Gastroesophageal sphincter (tissue), 4 donors: ENCODE results near the gene SHTN1. TPM values are rescaled to one million over a fixed set of nuclear protein-coding genes. Genes with fewer than 3 reads are reported as not detected.

ENCODE experiments used
- ATAC-seq: fragments of 150-250 bp; one replicate; pipeline ENCODE4 v1.9.1; 2016; ENCODE audit warnings: mild to moderate bottlenecking, moderate library complexity
- H3K27ac ChIP-seq, 4 donors: fragments of 200-600 bp; sonication (generic) in 3 of 4; 1 replicate in 3 of 4; 2 replicates in 1 of 4; pipeline ENCODE4 v1.5.1; 2016 to 2019
- H3K27me3 ChIP-seq: fragments of 200-600 bp; sonication (generic); one replicate; pipeline ENCODE4 v1.5.1; 2019
- H3K36me3 ChIP-seq, 2 donors: fragments of 200-600 bp; sonication (generic); one replicate each; pipeline ENCODE4 v1.5.1; 2019; ENCODE audit warnings: control low read depth in 1 of 2
- H3K4me1 ChIP-seq, 3 donors: fragments of 200-600 bp; sonication (generic); 1 replicate in 2 of 3; 2 replicates in 1 of 3; pipeline ENCODE4 v1.5.1; 2016 to 2019; ENCODE audit warnings: control low read depth in 2 of 3
- H3K4me3 ChIP-seq, 2 donors: fragments of 200-600 bp; sonication (generic); one replicate each; pipeline ENCODE4 v1.5.1; 2019; ENCODE audit warnings: mild to moderate bottlenecking in 1 of 2, moderate library complexity in 1 of 2
- H3K9me3 ChIP-seq, 3 donors: fragments of 200-600 bp; sonication (generic); one replicate each; pipeline ENCODE4 v1.5.1; 2017 to 2019; ENCODE audit warnings: control low read depth in 2 of 3
- CTCF ChIP-seq, 4 experiments: fragments of 200-600 bp in 2 of 4; fragments of 450-650 bp in 2 of 4; sonication (generic) in 1 of 4; IDR thresholded peaks; one replicate each; pipeline ENCODE4 v1.5.1; 2017 to 2019; ENCODE audit warnings: antibody characterized with exemption in 4 of 4, mild to moderate bottlenecking in 2 of 4, moderate library complexity in 2 of 4
- EP300 ChIP-seq: sonication (generic); formaldehyde crosslinking; IDR thresholded peaks from one replicate; pipeline ENCODE4 v1.6.1; 2017; ENCODE audit warnings: antibody characterized with exemption, mild to moderate bottlenecking
- POLR2A ChIP-seq, 2 donors: fragments of 450-650 bp; IDR thresholded peaks; one replicate each; pipeline ENCODE4 v1.6.1; 2017; ENCODE audit warnings: antibody characterized with exemption in 2 of 2, mild to moderate bottlenecking in 2 of 2, moderate library complexity in 1 of 2
- POLR2AphosphoS5 ChIP-seq: sonication (generic); formaldehyde crosslinking; IDR thresholded peaks from one replicate; pipeline ENCODE4 v1.6.1; 2017; ENCODE audit warnings: antibody characterized with exemption
- WGBS, 2 donors: methylation state at CpG; one replicate each; pipeline ENCODE4 v1.1.5; 2018; ENCODE audit warnings: low coverage in 1 of 2; 5-methylcytosine and 5-hydroxymethylcytosine counted together
- total RNA-seq, 4 donors: library from RNA; depleted of rRNA; stranded (reverse); fragments of >200 nt; gene quantifications; one replicate each; pipeline ENCODE4 v1.1.0, GENCODE V29; 2016

Gene SHTN1
- total RNA-seq, 4 donors from 2014 or later: 4.3 to 9.2 (median 6.3) TPM

DNA sequence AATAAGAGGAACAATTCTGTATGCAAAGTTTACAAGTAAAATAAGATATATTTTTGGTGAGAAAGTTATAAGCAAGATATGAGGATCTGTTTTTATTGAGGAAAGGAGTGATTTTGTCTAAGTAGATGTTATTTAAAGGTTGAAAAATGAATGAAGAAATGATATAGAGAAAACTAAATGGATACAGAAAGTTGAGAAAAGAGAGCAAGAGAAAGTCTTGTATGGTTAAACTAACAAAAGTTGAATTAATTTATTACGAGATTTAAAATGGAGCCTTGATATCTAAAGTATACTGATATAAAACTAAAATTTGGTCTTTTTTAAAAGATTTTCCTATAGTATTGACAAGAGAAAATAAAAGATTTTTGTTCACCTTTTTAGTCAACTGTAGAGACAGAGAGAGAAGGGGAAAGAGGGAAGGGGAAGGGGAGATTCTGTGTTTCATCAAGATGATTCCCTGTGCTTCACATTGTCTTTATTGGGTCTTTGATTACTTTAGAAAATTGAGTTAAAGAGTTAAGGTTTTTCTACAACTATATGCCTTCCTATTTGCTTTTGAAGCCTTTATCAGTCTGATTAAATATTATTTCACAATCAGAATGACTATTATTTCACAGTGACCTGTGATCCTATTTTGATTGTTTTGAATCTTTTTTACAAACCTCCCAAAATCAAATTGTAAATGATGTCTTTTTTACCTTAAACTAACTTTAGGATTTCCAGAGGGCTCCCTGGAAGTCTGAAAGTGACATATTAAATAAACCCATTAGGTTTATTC is 10.7 kb downstream of the SHTN1 start:
- H3K36me3 ChIP-seq: no peaks in the 10 kb centered on the region
- H3K9me3 ChIP-seq: no peaks in the 10 kb centered on the region
- H3K27ac ChIP-seq: no peak overlapping the region
- no peaks in the 10 kb centered on the region for H3K4me1 ChIP-seq
- H3K4me3 ChIP-seq: no peak overlapping the region
- 81 to 92% methylated on average over 1 of the region's 1 CpG for WGBS, 2 donors
- H3K27me3 ChIP-seq: no peaks in the 10 kb centered on the region
- TF ChIP-seq POLR2AphosphoS5 (no peak), EP300 (no peak), POLR2A (IDR thresholded peaks at IDR 0.05) (no peak), CTCF (IDR thresholded peaks at IDR 0.05) (no peak)
- ATAC-seq: no peak

DNA sequence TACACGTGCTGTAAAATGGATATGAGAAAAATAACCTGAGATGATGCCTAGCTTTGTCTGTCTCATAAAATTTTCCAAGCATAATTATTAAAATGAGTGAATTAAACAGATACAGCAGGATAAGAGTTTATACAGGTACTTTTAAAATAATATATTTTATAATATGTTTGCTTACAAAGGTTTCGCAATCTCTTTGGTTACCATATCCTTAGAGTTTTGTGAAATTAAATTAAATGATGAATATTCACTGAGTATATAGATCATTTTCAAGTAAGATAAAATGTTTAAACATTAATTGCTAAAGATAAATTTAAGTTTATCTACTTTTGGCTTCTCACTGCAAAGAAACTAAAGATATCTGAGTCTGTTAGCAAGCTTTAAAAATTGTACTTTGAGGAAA is 11.4 kb downstream of the SHTN1 start:
- 82 to 86% methylated on average over 2 of the region's 2 CpGs for WGBS, 2 donors
- Histone ChIP-seq H3K27ac (no peak overlapping the region), H3K4me3 (no peak overlapping the region), H3K4me1 (no peaks in the 10 kb centered on the region), H3K9me3 (no peaks in the 10 kb centered on the region), H3K36me3 (no peaks in the 10 kb centered on the region), H3K27me3 (no peaks in the 10 kb centered on the region)
- ATAC-seq: no peak
- TF ChIP-seq CTCF (IDR thresholded peaks at IDR 0.05) (no peak), POLR2AphosphoS5 (no peak), EP300 (no peak), POLR2A (IDR thresholded peaks at IDR 0.05) (no peak)

DNA sequence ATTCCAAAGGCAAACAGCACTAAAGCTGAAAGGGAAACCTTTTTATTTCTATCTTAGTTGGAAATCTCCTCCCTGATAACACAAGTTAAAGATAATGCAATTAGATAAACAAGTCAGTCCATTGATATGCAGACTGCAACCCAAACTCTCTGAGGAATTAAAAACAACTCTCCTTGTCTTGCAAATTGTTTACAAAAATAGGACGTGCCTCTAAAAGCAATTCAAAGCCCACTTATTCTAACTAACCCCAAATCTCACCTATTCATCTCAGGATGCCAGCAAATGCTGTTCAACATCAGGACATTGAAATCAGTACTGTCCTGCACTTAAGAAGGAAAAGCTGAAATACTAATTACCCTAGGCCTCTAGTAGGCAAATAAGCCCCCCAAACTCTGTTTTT is 12.8 kb downstream of the SHTN1 start:
- TF ChIP-seq EP300 (no peak), POLR2AphosphoS5 (no peak), POLR2A (IDR thresholded peaks at IDR 0.05) (no peak), CTCF (IDR thresholded peaks at IDR 0.05) (no peak)
- no peak for ATAC-seq

DNA sequence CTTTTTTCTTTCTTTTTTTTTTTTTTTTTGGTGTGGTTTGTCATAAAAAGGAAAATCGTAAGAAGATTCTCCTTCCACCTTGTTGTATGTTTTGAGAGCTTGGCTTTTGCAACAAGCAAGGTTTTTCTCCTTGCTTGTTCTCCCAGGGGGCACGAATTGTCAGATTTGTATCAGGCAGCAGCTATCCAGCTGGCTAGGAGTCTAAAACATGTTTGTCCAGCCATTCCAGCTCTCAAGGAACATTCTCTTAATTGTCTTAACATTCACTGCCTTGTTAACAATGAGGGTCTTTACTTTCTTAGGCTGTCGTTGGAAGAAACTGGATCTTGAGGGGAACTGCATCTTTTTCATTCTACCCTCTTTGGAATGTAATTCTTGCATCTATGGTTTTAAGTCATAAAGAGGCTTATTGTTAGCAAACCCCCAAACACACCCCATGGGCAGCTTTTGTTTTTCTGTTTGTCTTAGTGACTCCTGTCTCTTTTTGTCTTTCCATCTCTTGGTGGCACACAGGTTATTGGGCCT is 14.6 kb downstream of the SHTN1 start:
- Histone ChIP-seq H3K27ac (no peak overlapping the region), H3K36me3 (no peaks in the 10 kb centered on the region), H3K27me3 (no peaks in the 10 kb centered on the region), H3K4me3 (no peak overlapping the region), H3K4me1 (no peaks in the 10 kb centered on the region), H3K9me3 (no peaks in the 10 kb centered on the region)
- TF ChIP-seq POLR2A (IDR thresholded peaks at IDR 0.05) (no peak), POLR2AphosphoS5 (no peak), EP300 (no peak), CTCF (IDR thresholded peaks at IDR 0.05) (no peak)
- ATAC-seq: no peak
- WGBS, 2 donors: 62 to 67% methylated on average over 2 to 3 of the region's 3 CpGs

More for the DNA sequence above, 12.8 kb downstream of the SHTN1 start:
- Histone ChIP-seq H3K36me3 (no peaks in the 10 kb centered on the region), H3K4me1 (no peaks in the 10 kb centered on the region), H3K9me3 (no peaks in the 10 kb centered on the region), H3K27me3 (no peaks in the 10 kb centered on the region), H3K4me3 (no peak overlapping the region), H3K27ac (no peak overlapping the region)
- 43 to 63% methylated on average over 1 of the region's 1 CpG for WGBS, 2 donors

DNA sequence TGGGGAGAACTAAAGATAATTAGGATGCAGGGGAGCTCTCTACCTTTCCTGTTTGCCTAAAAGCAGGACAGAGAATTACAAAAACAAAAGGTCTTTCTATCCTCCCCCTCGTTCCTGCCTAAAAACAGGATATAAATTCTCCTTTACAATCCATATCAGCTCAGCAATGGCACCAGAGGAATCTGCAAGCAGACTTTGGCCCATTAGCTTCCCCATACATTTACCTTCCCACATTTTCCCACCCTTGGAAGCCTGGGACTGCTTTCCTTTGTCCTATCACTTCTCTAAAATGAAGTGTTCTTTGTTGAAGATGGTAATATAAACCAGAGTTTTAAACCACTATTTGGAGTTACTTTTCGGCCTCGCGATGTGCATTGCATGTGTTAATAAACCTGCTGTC is 15.5 kb downstream of the SHTN1 start:
- Histone ChIP-seq H3K27me3 (no peaks in the 10 kb centered on the region), H3K4me1 (no peaks in the 10 kb centered on the region), H3K27ac (no peak overlapping the region), H3K4me3 (no peak overlapping the region), H3K9me3 (no peaks in the 10 kb centered on the region), H3K36me3 (no peaks in the 10 kb centered on the region)
- WGBS, 2 donors: 85 to 86% methylated on average over 4 of the region's 4 CpGs
- no peak for TF ChIP-seq POLR2A (IDR thresholded peaks at IDR 0.05)
- no peak for TF ChIP-seq CTCF (IDR thresholded peaks at IDR 0.05)
- no peak for TF ChIP-seq POLR2AphosphoS5
- no peak for TF ChIP-seq EP300
- ATAC-seq: no peak
